ENCODE measurements around the gene EBI3. TPM values are rescaled to one million over a fixed set of nuclear protein-coding genes. Genes with fewer than 3 reads are reported as not detected.

The EBI3 gene
- polyA plus RNA-seq, 4 donors: 0.89 to 6.2 (median 4.9) TPM

DNA sequence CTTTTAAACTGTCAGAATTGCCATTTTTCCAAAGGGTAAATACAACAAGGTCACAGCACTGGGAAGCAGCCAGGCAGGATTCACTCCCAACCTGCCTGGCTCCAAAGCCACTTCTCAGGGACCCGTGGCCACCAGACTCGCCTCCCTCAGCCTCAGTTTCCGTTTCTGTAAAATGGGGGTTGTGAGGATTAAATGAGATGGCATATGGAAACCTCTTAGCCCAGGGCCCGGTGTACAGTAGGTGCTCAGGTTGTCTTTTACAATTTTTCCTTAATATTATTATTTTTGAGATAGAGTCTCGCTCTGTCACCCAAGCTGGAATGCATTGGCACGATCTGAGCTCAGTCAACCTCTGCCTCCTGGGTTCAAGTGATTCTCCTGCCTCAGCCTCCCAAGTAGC lies 27.7 kb downstream of the EBI3 start:
- H3K4me1 ChIP-seq (ENCODE audit: control insufficient read depth in 3 of 3, insufficient read depth in 2 of 3, low read depth in 1 of 3, low read length in 2 of 3): no peaks in the 10 kb centered on the region
- peaks cover 0 to 29% of the 10 kb centered on the region in 2 donors for H3K9me3 ChIP-seq (ENCODE audit: control insufficient read depth in 2 of 2, insufficient read depth in 1 of 2, low read depth in 1 of 2, low read length in 1 of 2)
- DNase-seq (no peak), FAIRE-seq (no peak)
- peaks cover 29 to 88% (median 40%) of the 10 kb centered on the region in 3 donors for H3K36me3 ChIP-seq (ENCODE audit: control insufficient read depth in 3 of 3, insufficient read depth in 2 of 3, low read depth in 1 of 3, low read length in 3 of 3)
- no peak overlapping the region for H3K27ac ChIP-seq (ENCODE audit: low read depth in 1 of 3, low read length in 2 of 3)
- no peak overlapping the region for H3K4me3 ChIP-seq (ENCODE audit: low read depth in 1 of 3, low read length in 3 of 3)
- no peaks in the 10 kb centered on the region for H3K27me3 ChIP-seq (ENCODE audit: control insufficient read depth in 3 of 3, insufficient read depth in 3 of 3, low read length in 3 of 3)
- 89 to 96% (median 89%) methylated on average over 6 of the region's 6 CpGs for WGBS, 3 donors

DNA sequence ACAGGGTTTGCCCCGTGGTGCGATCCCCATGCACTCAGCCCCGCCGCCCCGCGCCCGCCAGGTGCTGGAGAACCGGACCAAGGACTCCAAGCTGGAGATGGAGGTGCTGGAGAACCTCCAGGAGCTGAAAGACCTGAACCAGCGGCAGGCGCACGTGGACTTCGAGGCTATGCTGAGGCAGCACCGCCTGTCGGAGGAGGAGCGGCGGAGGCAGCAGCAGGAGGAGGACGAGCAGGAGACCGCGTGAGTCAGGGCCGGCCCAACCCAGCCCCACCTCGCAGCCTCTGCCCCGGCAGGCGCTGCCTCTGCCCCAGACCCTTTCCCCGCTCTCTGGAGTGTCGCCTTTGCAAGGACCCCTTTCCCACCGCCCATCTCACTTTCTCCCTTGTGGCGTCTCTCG lies 28.9 kb downstream of the EBI3 start:
- WGBS, 3 donors: 94 to 95% (median 95%) methylated on average over 20 to 28 of the region's 28 CpGs
- Histone ChIP-seq H3K36me3 (ENCODE audit: control insufficient read depth in 3 of 3, insufficient read depth in 2 of 3, low read depth in 1 of 3, low read length in 3 of 3) (peaks cover 32 to 89% (median 41%) of the 10 kb centered on the region in 3 donors), H3K4me3 (ENCODE audit: low read depth in 1 of 3, low read length in 3 of 3) (no peak overlapping the region), H3K27ac (ENCODE audit: low read depth in 1 of 3, low read length in 2 of 3) (no peak overlapping the region), H3K4me1 (ENCODE audit: control insufficient read depth in 3 of 3, insufficient read depth in 2 of 3, low read depth in 1 of 3, low read length in 2 of 3) (no peaks in the 10 kb centered on the region), H3K27me3 (ENCODE audit: control insufficient read depth in 3 of 3, insufficient read depth in 3 of 3, low read length in 3 of 3) (no peaks in the 10 kb centered on the region), H3K9me3 (ENCODE audit: control insufficient read depth in 2 of 2, insufficient read depth in 1 of 2, low read depth in 1 of 2, low read length in 1 of 2) (peaks cover 0 to 23% of the 10 kb centered on the region in 2 donors)
- no peak for DNase-seq
- FAIRE-seq: no peak

DNA sequence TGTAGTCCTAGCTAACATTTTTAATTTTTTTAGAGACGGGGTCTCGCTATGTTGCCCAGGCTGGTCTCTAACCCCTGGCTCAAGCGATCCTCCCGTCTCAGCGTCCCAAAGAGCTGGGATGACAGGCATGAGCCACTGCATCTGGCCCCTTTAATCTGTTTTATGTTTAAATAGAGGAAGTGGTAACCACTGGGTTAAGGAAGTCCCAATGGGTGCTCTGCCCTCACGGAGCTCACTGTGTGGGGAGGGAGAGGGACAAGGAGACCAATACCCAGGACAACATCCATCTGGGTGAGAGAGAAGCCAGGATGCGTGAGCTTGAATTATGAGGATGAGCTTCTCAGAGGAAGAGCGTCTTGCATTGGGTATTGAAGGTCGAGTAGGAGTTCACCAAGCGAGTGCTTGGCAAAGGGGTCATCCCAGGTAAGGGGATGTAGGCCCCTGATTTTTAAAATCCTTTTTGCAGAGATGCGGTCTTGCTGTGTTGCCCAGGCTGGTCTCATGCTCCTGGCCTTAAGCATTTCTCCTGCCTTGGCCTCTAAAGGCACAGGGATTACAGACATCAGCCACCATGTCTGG lies 31.4 kb downstream of the EBI3 start:
- Histone ChIP-seq H3K36me3 (ENCODE audit: control insufficient read depth in 3 of 3, insufficient read depth in 2 of 3, low read depth in 1 of 3, low read length in 3 of 3) (peaks cover 29 to 87% (median 29%) of the 10 kb centered on the region in 3 donors), H3K9me3 (ENCODE audit: control insufficient read depth in 2 of 2, insufficient read depth in 1 of 2, low read depth in 1 of 2, low read length in 1 of 2) (peaks cover 0 to 9% of the 10 kb centered on the region in 2 donors), H3K4me3 (ENCODE audit: low read depth in 1 of 3, low read length in 3 of 3) (no peak overlapping the region), H3K4me1 (ENCODE audit: control insufficient read depth in 3 of 3, insufficient read depth in 2 of 3, low read depth in 1 of 3, low read length in 2 of 3) (no peaks in the 10 kb centered on the region), H3K27ac (ENCODE audit: low read depth in 1 of 3, low read length in 2 of 3) (no peak overlapping the region), H3K27me3 (ENCODE audit: control insufficient read depth in 3 of 3, insufficient read depth in 3 of 3, low read length in 3 of 3) (no peaks in the 10 kb centered on the region)
- FAIRE-seq (no peak), DNase-seq (no peak)
- WGBS, 3 donors: 92 to 96% (median 92%) methylated on average over 11 of the region's 11 CpGs

DNA sequence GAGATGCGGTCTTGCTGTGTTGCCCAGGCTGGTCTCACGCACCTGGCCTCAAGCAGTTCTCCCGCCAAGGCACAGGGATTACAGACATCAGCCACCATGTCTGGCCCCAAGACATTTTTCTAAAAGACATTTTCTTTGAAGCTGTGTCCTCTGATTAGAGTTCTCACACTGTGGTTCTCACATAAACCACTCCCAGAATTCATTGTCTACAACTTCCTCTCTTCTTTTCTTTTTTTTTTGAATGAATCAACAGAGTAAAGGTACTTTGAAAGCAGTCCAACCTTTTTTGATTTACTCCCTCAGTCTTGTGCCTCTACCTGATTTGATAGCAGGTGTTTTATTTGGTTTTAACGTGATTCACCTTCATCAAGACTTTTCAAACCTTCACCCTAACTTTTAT lies 35.5 kb downstream of the EBI3 start:
- FAIRE-seq: no peak
- H3K36me3 ChIP-seq (ENCODE audit: control insufficient read depth in 3 of 3, insufficient read depth in 2 of 3, low read depth in 1 of 3, low read length in 3 of 3): peaks cover 13 to 84% (median 20%) of the 10 kb centered on the region in 3 donors
- H3K9me3 ChIP-seq (ENCODE audit: control insufficient read depth in 2 of 2, insufficient read depth in 1 of 2, low read depth in 1 of 2, low read length in 1 of 2): no peaks in the 10 kb centered on the region
- no peak overlapping the region for H3K27ac ChIP-seq (ENCODE audit: low read depth in 1 of 3, low read length in 2 of 3)
- 55 to 73% (median 56%) methylated on average over 4 of the region's 4 CpGs for WGBS, 3 donors
- H3K27me3 ChIP-seq (ENCODE audit: control insufficient read depth in 3 of 3, insufficient read depth in 3 of 3, low read length in 3 of 3): no peaks in the 10 kb centered on the region
- H3K4me3 ChIP-seq (ENCODE audit: low read depth in 1 of 3, low read length in 3 of 3): no peak overlapping the region
- H3K4me1 ChIP-seq (ENCODE audit: control insufficient read depth in 3 of 3, insufficient read depth in 2 of 3, low read depth in 1 of 3, low read length in 2 of 3): peaks cover 0 to 3% (median 2%) of the 10 kb centered on the region in 3 donors
- DNase-seq: no peak

DNA sequence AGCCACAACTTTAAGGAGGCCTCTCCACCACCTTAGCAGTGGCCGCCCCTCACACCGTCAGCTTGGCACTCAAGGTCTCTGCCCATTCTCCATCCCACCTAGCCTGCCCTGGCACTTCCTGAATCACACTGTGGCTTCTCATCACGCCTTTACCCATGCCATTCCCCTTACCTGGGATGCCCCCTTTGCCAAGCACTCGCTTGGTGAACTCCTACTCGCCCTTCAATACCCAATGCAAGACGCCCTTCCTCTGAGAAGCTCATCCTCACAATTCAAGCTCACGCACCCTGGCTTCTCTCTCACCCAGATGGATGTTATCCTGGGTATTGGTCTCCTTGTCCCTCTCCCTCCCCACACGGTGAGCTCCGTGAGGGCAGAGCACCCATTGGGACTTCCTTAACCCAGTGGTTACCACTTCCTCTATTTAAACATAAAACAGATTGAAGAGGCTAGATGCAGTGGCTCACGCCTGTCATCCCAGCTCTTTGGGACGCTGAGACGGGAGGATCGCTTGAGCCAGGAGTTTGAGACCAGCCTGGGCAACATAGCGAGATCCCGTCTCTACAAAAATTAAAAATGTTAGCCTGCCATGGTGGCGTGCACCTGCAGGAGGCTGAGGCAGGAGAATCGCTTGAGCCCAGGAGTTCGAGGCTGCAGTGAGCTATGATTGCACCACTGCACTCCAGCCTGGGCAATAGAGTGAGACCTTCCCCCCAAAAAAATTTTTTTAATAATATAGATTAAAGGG lies 37.1 kb downstream of the EBI3 start:
- DNase-seq (no peak), FAIRE-seq (no peak)
- no peak overlapping the region for H3K27ac ChIP-seq (ENCODE audit: low read depth in 1 of 3, low read length in 2 of 3)
- peaks cover 0 to 3% (median 2%) of the 10 kb centered on the region in 3 donors for H3K4me1 ChIP-seq (ENCODE audit: control insufficient read depth in 3 of 3, insufficient read depth in 2 of 3, low read depth in 1 of 3, low read length in 2 of 3)
- peaks cover 10 to 84% (median 21%) of the 10 kb centered on the region in 3 donors for H3K36me3 ChIP-seq (ENCODE audit: control insufficient read depth in 3 of 3, insufficient read depth in 2 of 3, low read depth in 1 of 3, low read length in 3 of 3)
- WGBS, 3 donors: 88 to 94% (median 90%) methylated on average over 18 of the region's 18 CpGs
- no peaks in the 10 kb centered on the region for H3K27me3 ChIP-seq (ENCODE audit: control insufficient read depth in 3 of 3, insufficient read depth in 3 of 3, low read length in 3 of 3)
- no peaks in the 10 kb centered on the region for H3K9me3 ChIP-seq (ENCODE audit: control insufficient read depth in 2 of 2, insufficient read depth in 1 of 2, low read depth in 1 of 2, low read length in 1 of 2)
- H3K4me3 ChIP-seq (ENCODE audit: low read depth in 1 of 3, low read length in 3 of 3): no peak overlapping the region

DNA sequence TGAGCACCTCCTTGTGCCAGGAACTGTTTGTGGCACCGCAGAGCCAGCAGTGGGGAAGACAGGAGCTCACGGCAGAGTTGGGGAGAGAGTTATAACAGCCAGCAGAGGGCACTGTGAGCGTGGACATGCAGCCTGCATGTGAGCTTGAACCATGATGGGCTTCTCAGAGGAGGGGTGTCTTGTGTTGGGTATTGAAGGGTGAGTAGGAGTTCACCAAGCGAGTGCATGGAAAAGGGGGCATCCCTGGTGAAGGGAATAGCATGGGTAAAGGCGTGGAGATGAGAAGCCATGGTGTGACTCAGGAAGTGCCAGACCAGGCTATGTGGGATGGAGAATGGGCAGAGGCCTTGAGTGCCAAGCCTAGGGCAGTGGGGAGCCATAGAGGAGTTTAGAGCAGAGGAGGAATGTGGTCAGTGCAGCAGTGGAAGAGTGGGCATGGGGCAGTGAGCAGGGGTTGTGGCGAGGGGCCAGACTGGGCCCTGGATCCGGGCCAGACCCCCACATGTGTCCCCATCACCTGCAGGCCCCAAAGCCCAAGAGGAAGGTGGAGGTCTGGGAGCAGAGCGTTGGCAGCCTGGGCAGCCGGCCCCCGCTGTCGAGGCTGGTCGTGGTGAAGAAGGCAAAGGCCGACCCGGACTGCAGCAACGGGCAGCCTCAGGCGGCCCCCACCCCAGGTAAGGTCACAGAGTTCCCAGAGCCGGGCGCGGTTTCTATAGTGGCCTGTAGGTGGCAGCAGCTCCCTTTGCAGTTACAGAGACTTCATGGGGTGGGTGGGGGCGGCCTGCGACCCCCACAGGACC lies 38.0 kb downstream of the EBI3 start:
- DNase-seq (peak; percentile 43 to 64), FAIRE-seq (no peak)
- Histone ChIP-seq H3K36me3 (ENCODE audit: control insufficient read depth in 3 of 3, insufficient read depth in 2 of 3, low read depth in 1 of 3, low read length in 3 of 3) (peaks cover 7 to 85% (median 21%) of the 10 kb centered on the region in 3 donors), H3K9me3 (ENCODE audit: control insufficient read depth in 2 of 2, insufficient read depth in 1 of 2, low read depth in 1 of 2, low read length in 1 of 2) (peaks cover 0 to 3% of the 10 kb centered on the region in 2 donors), H3K27me3 (ENCODE audit: control insufficient read depth in 3 of 3, insufficient read depth in 3 of 3, low read length in 3 of 3) (no peaks in the 10 kb centered on the region), H3K4me1 (ENCODE audit: control insufficient read depth in 3 of 3, insufficient read depth in 2 of 3, low read depth in 1 of 3, low read length in 2 of 3) (peaks cover 0 to 3% (median 2%) of the 10 kb centered on the region in 3 donors), H3K4me3 (ENCODE audit: low read depth in 1 of 3, low read length in 3 of 3) (no peak overlapping the region), H3K27ac (ENCODE audit: low read depth in 1 of 3, low read length in 2 of 3) (peak overlapping the region in 1 of 3 donors; percentile 35)
- 29 to 48% (median 32%) methylated on average over 20 to 21 of the region's 21 CpGs for WGBS, 3 donors

DNA sequence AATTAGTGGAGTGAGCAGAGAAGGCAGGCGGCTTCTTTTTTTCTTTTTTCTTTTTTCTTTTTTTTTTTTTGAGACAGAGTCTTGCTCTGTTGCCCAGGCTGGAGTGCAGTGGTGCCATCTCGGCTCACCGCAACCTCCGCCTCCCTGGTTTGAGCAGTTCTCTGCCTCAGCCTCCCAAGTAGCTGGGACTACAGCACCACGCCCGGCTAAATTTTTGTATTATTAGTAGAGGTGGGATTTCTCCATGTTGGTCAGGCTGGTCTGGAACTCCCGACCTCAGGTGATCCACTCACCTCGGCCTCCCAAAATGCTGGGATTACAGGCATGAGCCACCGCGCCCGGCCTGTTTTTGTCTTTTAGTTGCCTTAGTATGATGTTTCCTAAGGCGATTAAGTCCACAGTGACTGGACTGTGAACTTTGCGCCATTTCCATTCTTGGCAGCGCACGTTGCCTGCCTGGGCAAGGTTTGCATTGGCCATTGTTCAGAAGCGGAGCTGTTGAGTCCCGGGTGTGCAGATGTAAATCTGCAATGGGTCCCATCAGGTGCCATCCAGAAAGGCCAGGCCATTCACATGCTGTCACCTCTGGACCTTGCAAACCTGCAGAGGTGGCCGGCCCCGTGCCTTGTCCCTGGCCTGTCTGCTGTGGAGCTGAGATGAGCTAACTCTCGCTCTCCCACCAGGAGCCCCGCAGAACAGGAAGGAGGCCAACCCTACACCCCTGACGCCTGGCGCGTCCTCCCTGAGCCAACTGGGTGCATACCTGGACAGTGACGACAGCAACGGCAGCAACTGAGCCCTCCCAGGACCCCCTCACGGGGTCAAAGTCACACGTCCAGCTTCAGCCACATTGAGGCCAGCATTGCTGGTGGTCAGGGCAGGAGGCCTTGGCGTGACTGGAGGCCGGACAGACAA lies 38.8 kb downstream of the EBI3 start:
- H3K4me3 ChIP-seq (ENCODE audit: low read depth in 1 of 3, low read length in 3 of 3): no peak overlapping the region
- no peak for FAIRE-seq
- peaks cover 0 to 3% of the 10 kb centered on the region in 2 donors for H3K9me3 ChIP-seq (ENCODE audit: control insufficient read depth in 2 of 2, insufficient read depth in 1 of 2, low read depth in 1 of 2, low read length in 1 of 2)
- peak in 1 of 2 donors; percentile 93 for DNase-seq
- H3K27ac ChIP-seq (ENCODE audit: low read depth in 1 of 3, low read length in 2 of 3): peak overlapping the region in 2 of 3 donors; percentile 32 to 57
- H3K4me1 ChIP-seq (ENCODE audit: control insufficient read depth in 3 of 3, insufficient read depth in 2 of 3, low read depth in 1 of 3, low read length in 2 of 3): peaks cover 0 to 3% (median 2%) of the 10 kb centered on the region in 3 donors
- WGBS, 3 donors: 35 to 72% (median 43%) methylated on average over 30 of the region's 30 CpGs
- H3K36me3 ChIP-seq (ENCODE audit: control insufficient read depth in 3 of 3, insufficient read depth in 2 of 3, low read depth in 1 of 3, low read length in 3 of 3): peaks cover 2 to 78% (median 16%) of the 10 kb centered on the region in 3 donors
- H3K27me3 ChIP-seq (ENCODE audit: control insufficient read depth in 3 of 3, insufficient read depth in 3 of 3, low read length in 3 of 3): no peaks in the 10 kb centered on the region
